A549 (cell line): ENCODE measurements around the gene IGFBP4.

ENCODE experiments used
- FOSL2 ChIP-seq, 2 experiments: fragments of 450-650 bp in 1 of 2; fragments of >200 bp in 1 of 2; sonication (Bioruptor Twin) in 1 of 2; formaldehyde crosslinking; IDR thresholded peaks; 2 replicates each; pipeline versions ENCODE4 v1.5.0 to v1.6.1; 2016 to 2020; ENCODE audit warnings: mild to moderate bottlenecking in 1 of 2, moderate library complexity in 1 of 2
- POLR2A ChIP-seq: IDR thresholded peaks from 2 replicates; pipeline ENCODE4 v1.6.1; 2012; ENCODE audit warnings: mild to moderate bottlenecking, low read length
- SMC3 ChIP-seq: fragments of >200 bp; sonication (Bioruptor Twin); formaldehyde crosslinking; IDR thresholded peaks from 3 replicates; pipeline ENCODE4 v1.6.1; 2018; ENCODE audit warnings: inconsistent platforms
- ZNF302 ChIP-seq: fragments of 250-450 bp; sonication (Bioruptor Pico); IDR thresholded peaks from 2 replicates; pipeline ENCODE4 v1.9.0; 2021; ENCODE audit warnings: inconsistent platforms, mild to moderate bottlenecking, moderate library complexity
- TF ChIP-seq, protein P1 (sequence below): fragments of >200 bp; sonication (Bioruptor Twin); formaldehyde crosslinking; IDR thresholded peaks from 3 replicates; pipeline ENCODE4 v1.5.1; 2016

GRCh38 chr17:40496170-40496569, 52.9 kb downstream of the IGFBP4 start:
- TF ChIP-seq POLR2A = no peak
- TF ChIP-seq, protein P1, sequence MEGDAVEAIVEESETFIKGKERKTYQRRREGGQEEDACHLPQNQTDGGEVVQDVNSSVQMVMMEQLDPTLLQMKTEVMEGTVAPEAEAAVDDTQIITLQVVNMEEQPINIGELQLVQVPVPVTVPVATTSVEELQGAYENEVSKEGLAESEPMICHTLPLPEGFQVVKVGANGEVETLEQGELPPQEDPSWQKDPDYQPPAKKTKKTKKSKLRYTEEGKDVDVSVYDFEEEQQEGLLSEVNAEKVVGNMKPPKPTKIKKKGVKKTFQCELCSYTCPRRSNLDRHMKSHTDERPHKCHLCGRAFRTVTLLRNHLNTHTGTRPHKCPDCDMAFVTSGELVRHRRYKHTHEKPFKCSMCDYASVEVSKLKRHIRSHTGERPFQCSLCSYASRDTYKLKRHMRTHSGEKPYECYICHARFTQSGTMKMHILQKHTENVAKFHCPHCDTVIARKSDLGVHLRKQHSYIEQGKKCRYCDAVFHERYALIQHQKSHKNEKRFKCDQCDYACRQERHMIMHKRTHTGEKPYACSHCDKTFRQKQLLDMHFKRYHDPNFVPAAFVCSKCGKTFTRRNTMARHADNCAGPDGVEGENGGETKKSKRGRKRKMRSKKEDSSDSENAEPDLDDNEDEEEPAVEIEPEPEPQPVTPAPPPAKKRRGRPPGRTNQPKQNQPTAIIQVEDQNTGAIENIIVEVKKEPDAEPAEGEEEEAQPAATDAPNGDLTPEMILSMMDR = no peak
- TF ChIP-seq ZNF302 (CRISPR knock-in tag) = no peak
- TF ChIP-seq SMC3 = no peak
- TF ChIP-seq FOSL2 (IDR thresholded peaks at IDR 0.05) = no peak
- TF ChIP-seq FOSL2 (CRISPR knock-in tag; IDR thresholded peaks at IDR 0.05) = no peak
